ENCODE measurements around the gene SPC24. TPM values are rescaled to one million over a fixed set of nuclear protein-coding genes. Genes with fewer than 3 reads are reported as not detected.
A peak's percentile ranks its signal among the peaks of the same experiment; 100 is the strongest.

The SPC24 gene
- total RNA-seq, 4 donors from 2014 or later = 1.8 to 21.8 (median 2.6) TPM

- Histone ChIP-seq H3K4me1 (peaks cover 8 to 20% of the 10 kb centered on the region in 2 donors), H3K4me3 (peak overlapping the region; percentile 51 to 94), H3K36me3 (no peaks in the 10 kb centered on the region)
Observed at GRCh38 chr19:11195681-11196080, 40.1 kb upstream of the SPC24 start.

GRCh38 chr19:11194656-11195558, 39.3 kb upstream of the SPC24 start:
- Histone ChIP-seq H3K27me3 (no peaks in the 10 kb centered on the region), H3K4me1 (peaks cover 15 to 20% of the 10 kb centered on the region in 2 donors), H3K9me3 (no peaks in the 10 kb centered on the region), H3K27ac (peak overlapping the region; percentile 98 to 99), H3K36me3 (no peaks in the 10 kb centered on the region), H3K4me3 (peak overlapping the region; percentile 51 to 94)
- no peak for TF ChIP-seq CTCF (IDR thresholded peaks at IDR 0.05)
- TF ChIP-seq POLR2A (IDR thresholded peaks at IDR 0.05) = no peak
- intact Hi-C loops (cut with DNase I; ENCODE audit: low total_unique reads) = loop anchor here (5.0 kb wide), 1 partner anchor 33 kb away; no protein-coding TSS in a partner anchor
- no peak for DNase-seq

More at GRCh38 chr19:11195681-11196080, 40.1 kb upstream of the SPC24 start:
- TF ChIP-seq CTCF (IDR thresholded peaks at IDR 0.05) = no peak
- intact Hi-C loops (cut with DNase I; ENCODE audit: low total_unique reads) = loop anchor here (5.0 kb wide), 1 partner anchor 33 kb away; no protein-coding TSS in a partner anchor
- no peak for DNase-seq
- Histone ChIP-seq H3K9me3 (no peaks in the 10 kb centered on the region), H3K27ac (peak overlapping the region; percentile 98 to 99), H3K27me3 (no peaks in the 10 kb centered on the region)

GRCh38 chr19:11194173-11194572, 38.6 kb upstream of the SPC24 start:
- Histone ChIP-seq H3K4me1 (peaks cover 20% of the 10 kb centered on the region in 2 donors), H3K4me3 (peak overlapping the region; percentile 51 to 94), H3K36me3 (no peaks in the 10 kb centered on the region), H3K27me3 (no peaks in the 10 kb centered on the region), H3K9me3 (no peaks in the 10 kb centered on the region), H3K27ac (peak overlapping the region; percentile 98 to 99)
- intact Hi-C loops (cut with DNase I; ENCODE audit: low total_unique reads) = no loop called here
- no peak for DNase-seq
- TF ChIP-seq CTCF (IDR thresholded peaks at IDR 0.05) (no peak), POLR2A (IDR thresholded peaks at IDR 0.05) (no peak)

- TF ChIP-seq POLR2A (IDR thresholded peaks at IDR 0.05) (no peak), CTCF (IDR thresholded peaks at IDR 0.05) (no peak)
- peaks cover 19 to 20% of the 10 kb centered on the region in 2 donors for H3K4me1 ChIP-seq
- no peaks in the 10 kb centered on the region for H3K36me3 ChIP-seq
Observed at GRCh38 chr19:11192957-11193939, 37.7 kb upstream of the SPC24 start.

More at GRCh38 chr19:11192957-11193939, 37.7 kb upstream of the SPC24 start:
- DNase-seq = no peak
- intact Hi-C loops (cut with DNase I; ENCODE audit: low total_unique reads) = no loop called here
- no peaks in the 10 kb centered on the region for H3K27me3 ChIP-seq
- H3K9me3 ChIP-seq = no peaks in the 10 kb centered on the region
- H3K4me3 ChIP-seq = peak overlapping the region; percentile 51 to 94
- peak overlapping the region; percentile 98 to 99 for H3K27ac ChIP-seq
